ENCODE results near the gene SRPK3.
"Not testable (repeated sequence)": the region's sequence is repeated elsewhere in the genome, so short reads cannot be mapped to it uniquely, and the experiment has no call there.

Gene SRPK3

GRCh38 chrX:153780678-153781427, at the start of gene SRPK3:
Gene SRPK3 (plus strand): TSS chrX:153781041. CDS start chrX:153781087, 46 bp downstream.
- no peak for DNase-seq

GRCh38 chrX:153731117-153731844, 49.6 kb upstream of the SRPK3 start:
- DNase-seq, result peak; percentile 0

GRCh38 chrX:153731845-153732215, 49.0 kb upstream of the SRPK3 start:
- DNase-seq, result no peak

- DNase-seq, result peak; percentile 69
Measured at GRCh38 chrX:153732401-153732800, 48.4 kb upstream of the SRPK3 start.

GRCh38 chrX:153733651-153734240, 47.1 kb upstream of the SRPK3 start:
- no peak for DNase-seq

- DNase-seq, result no peak
Measured at GRCh38 chrX:153734871-153735270, 46.0 kb upstream of the SRPK3 start.

GRCh38 chrX:153735274-153735673, 45.6 kb upstream of the SRPK3 start:
- DNase-seq, result peak; percentile 1

GRCh38 chrX:153736071-153736820, 44.6 kb upstream of the SRPK3 start:
- DNase-seq, result no peak

GRCh38 chrX:153736871-153737441, 43.9 kb upstream of the SRPK3 start:
- DNase-seq, result no peak

- DNase-seq, result no peak
Measured at GRCh38 chrX:153738056-153738605, 42.7 kb upstream of the SRPK3 start.

- no peak for DNase-seq
Measured at GRCh38 chrX:153739754-153740486, 40.9 kb upstream of the SRPK3 start.

GRCh38 chrX:153740631-153741222, 40.1 kb upstream of the SRPK3 start:
- no peak for DNase-seq

- no peak for DNase-seq
Measured at GRCh38 chrX:153741446-153741845, 39.4 kb upstream of the SRPK3 start.

GRCh38 chrX:153742111-153742510, 38.7 kb upstream of the SRPK3 start:
- DNase-seq, result not testable (repeated sequence)

- DNase-seq, result not testable (repeated sequence)
Measured at GRCh38 chrX:153742796-153743467, 37.9 kb upstream of the SRPK3 start.

GRCh38 chrX:153743468-153744209, 37.2 kb upstream of the SRPK3 start:
- DNase-seq, result not testable (repeated sequence)

- DNase-seq, result no peak
Measured at GRCh38 chrX:153744210-153745066, 36.4 kb upstream of the SRPK3 start.

GRCh38 chrX:153745067-153745433, 35.8 kb upstream of the SRPK3 start:
- not testable (repeated sequence) for DNase-seq

GRCh38 chrX:153746359-153746758, 34.5 kb upstream of the SRPK3 start:
- no peak for DNase-seq
